Mesendoderm (in vitro differentiated cells): ENCODE data around the gene PPM1E.

Source experiments
- DNase-seq: peaks from one replicate; pipeline ENCODE4 v3.0.0; 2013
- H2AK5ac ChIP-seq: 2 replicates; pipeline ENCODE4 v1.6.1; 2013; ENCODE audit warnings: low read length, inconsistent platforms
- H2BK120ac ChIP-seq: 2 replicates; pipeline ENCODE4 v1.6.1; 2013; ENCODE audit warnings: low read depth, mild to moderate bottlenecking, low read length, moderate library complexity, mixed read lengths
- H2BK15ac ChIP-seq: replicated peaks from 2 replicates; pipeline ENCODE4 v1.6.1; 2013; ENCODE audit warnings: low read depth, mild to moderate bottlenecking, moderate library complexity
- H2BK5ac ChIP-seq: 2 replicates; pipeline ENCODE4 v1.6.1; 2013; ENCODE audit warnings: low read length, inconsistent platforms
- H3K18ac ChIP-seq: 2 replicates; pipeline ENCODE4 v1.6.1; 2013; ENCODE audit warnings: mild to moderate bottlenecking, low read length, mixed read lengths
- H3K23ac ChIP-seq: one replicate; pipeline ENCODE4 v1.6.1; 2013; ENCODE audit warnings: low read length
- H3K27ac ChIP-seq: 2 replicates; pipeline ENCODE4 v1.5.1; 2013; ENCODE audit warnings: low read depth, mild to moderate bottlenecking, inconsistent platforms, low read length, moderate library complexity
- H3K27me3 ChIP-seq: 2 replicates; pipeline ENCODE4 v1.6.1; 2013; ENCODE audit warnings: low read length, control low read depth, mild to moderate bottlenecking, inconsistent platforms; ENCODE audit not compliant: insufficient read depth, poor library complexity
- H3K36me3 ChIP-seq: 2 replicates; pipeline ENCODE4 v1.6.1; 2013; ENCODE audit warnings: low read length, inconsistent platforms; ENCODE audit not compliant: control insufficient read depth, insufficient read depth
- H3K4ac ChIP-seq: one replicate; pipeline ENCODE4 v1.6.1; 2013; ENCODE audit warnings: low read depth, mild to moderate bottlenecking, low read length, moderate library complexity
- H3K4me1 ChIP-seq: 2 replicates; pipeline ENCODE4 v1.6.1; 2013; ENCODE audit warnings: low read depth, low read length, inconsistent platforms; ENCODE audit not compliant: control insufficient read depth
- H3K4me2 ChIP-seq: 2 replicates; pipeline ENCODE4 v1.6.1; 2013; ENCODE audit warnings: low read length
- H3K4me3 ChIP-seq: 2 replicates; pipeline ENCODE4 v1.5.1; 2013; ENCODE audit warnings: mild to moderate bottlenecking, low read length
- H3K56ac ChIP-seq: one replicate; pipeline ENCODE4 v1.6.1; 2013; ENCODE audit warnings: low read length
- H3K79me1 ChIP-seq: 2 replicates; pipeline ENCODE4 v1.6.1; 2013; ENCODE audit warnings: low read length, inconsistent platforms
- H3K79me2 ChIP-seq: 2 replicates; pipeline ENCODE4 v1.6.1; 2013; ENCODE audit warnings: mild to moderate bottlenecking, low read length; ENCODE audit not compliant: control insufficient read depth, insufficient read depth
- H3K9ac ChIP-seq: 2 replicates; pipeline ENCODE4 v1.6.1; 2013; ENCODE audit warnings: low read length, inconsistent platforms
- H4K5ac ChIP-seq: one replicate; pipeline ENCODE4 v1.6.1; 2013; ENCODE audit warnings: low read length
- H4K8ac ChIP-seq: one replicate; pipeline ENCODE4 v1.6.1; 2013; ENCODE audit warnings: low read depth, mild to moderate bottlenecking, control low read depth, low read length, moderate library complexity
- WGBS: extraction: QIAGEN DNeasy Blood & Tissue Kit; methylation state at CpG from one replicate; pipeline ENCODE4 v1.1.7; 2013; ENCODE audit warnings: low lambda C conversion rate, missing lambda C conversion rate; ENCODE audit not compliant: insufficient coverage; ENCODE audit errors: extremely low coverage; 5-methylcytosine and 5-hydroxymethylcytosine counted together

The PPM1E gene

DNA sequence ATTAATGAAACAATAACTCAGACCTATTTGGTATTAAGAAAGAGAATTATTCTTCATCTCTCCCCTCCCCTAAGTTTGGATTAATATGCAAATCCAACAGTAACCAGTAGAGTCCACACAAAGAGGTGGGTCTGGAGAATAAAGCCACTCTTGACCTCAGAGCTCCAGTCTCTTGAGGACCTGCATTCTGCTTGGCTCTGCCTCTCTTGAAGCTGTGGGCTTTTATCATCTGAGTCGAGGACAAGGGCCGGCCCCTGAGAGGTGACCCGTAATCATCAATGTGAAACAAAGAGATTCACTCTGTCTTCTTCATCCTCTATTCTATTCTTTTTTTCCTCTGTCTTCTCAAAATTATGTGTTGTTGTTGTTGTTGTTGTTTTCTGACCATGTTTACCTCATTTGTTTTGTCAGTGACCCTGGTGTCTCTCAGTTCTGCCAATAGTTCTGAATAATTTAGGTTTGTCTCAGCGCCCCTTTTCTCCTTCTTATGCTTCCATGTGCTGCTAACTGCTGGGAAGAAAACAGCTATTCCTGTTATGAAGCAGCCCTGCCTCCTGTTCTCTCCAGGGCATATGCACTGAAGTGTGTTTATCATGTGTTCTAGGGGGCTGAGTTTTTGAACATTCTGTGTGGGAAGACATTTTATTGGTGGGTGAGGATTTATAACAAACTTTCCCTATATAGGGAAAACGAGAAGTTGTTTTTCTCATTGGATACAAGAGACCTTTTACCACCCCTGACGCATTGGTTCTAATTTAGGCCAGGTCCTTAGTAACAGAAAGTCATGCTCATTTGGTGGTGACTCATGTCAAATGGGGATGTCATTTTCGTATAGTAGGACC, 215.2 kb downstream of the PPM1E start:
- Histone ChIP-seq H2BK120ac (no peak overlapping the region), H3K23ac (no peak overlapping the region), H3K4me3 (no peak overlapping the region), H3K9ac (no peak overlapping the region), H4K8ac (no peak overlapping the region), H3K27me3 (no peaks in the 10 kb centered on the region), H2BK15ac (no peak overlapping the region), H3K56ac (no peak overlapping the region), H3K4ac (no peak overlapping the region), H2AK5ac (no peak overlapping the region), H3K79me2 (no peaks in the 10 kb centered on the region), H3K36me3 (no peaks in the 10 kb centered on the region), H3K4me2 (no peak overlapping the region), H3K18ac (no peak overlapping the region), H4K5ac (no peak overlapping the region), H3K79me1 (no peaks in the 10 kb centered on the region), H3K27ac (no peak overlapping the region), H3K4me1 (no peaks in the 10 kb centered on the region), H2BK5ac (no peak overlapping the region)
- no CpG with 5 or more reads among the region's 7 CpGs for WGBS
- no peak for DNase-seq

DNA sequence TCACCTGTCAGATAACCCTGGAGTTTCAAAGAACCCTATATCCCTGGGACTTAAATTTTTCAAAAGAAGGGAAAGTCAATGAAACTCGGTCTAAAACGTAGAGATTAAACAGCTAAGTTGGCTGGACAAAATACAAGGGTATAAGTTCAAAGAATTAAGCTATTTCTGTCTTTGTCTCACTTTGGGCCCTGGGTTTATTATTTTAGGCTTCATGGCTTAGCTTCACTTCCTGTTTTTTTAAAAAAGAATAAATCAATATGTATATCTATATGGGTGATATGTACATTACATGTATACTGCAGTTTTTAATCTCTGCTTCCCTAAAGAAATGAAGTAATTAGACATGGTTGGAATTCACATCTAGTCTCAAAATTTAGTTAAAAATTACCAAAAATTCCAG, 218.7 kb downstream of the PPM1E start:
- H3K27ac ChIP-seq = no peak overlapping the region
- no peak overlapping the region for H2BK5ac ChIP-seq
- no peak overlapping the region for H2BK15ac ChIP-seq
- no peaks in the 10 kb centered on the region for H3K27me3 ChIP-seq
- no peak overlapping the region for H3K4ac ChIP-seq
- no peak overlapping the region for H4K5ac ChIP-seq
- WGBS = no CpG with 5 or more reads among the region's 2 CpGs
- H3K9ac ChIP-seq = no peak overlapping the region
- no peaks in the 10 kb centered on the region for H3K79me2 ChIP-seq
- H3K36me3 ChIP-seq = no peaks in the 10 kb centered on the region
- no peaks in the 10 kb centered on the region for H3K4me1 ChIP-seq
- H3K23ac ChIP-seq = no peak overlapping the region
- no peaks in the 10 kb centered on the region for H3K79me1 ChIP-seq
- H3K18ac ChIP-seq = no peak overlapping the region
- H3K4me3 ChIP-seq = no peak overlapping the region
- no peak overlapping the region for H2AK5ac ChIP-seq
- DNase-seq = no peak
- H4K8ac ChIP-seq = no peak overlapping the region
- no peak overlapping the region for H3K4me2 ChIP-seq
- H3K56ac ChIP-seq = no peak overlapping the region
- H2BK120ac ChIP-seq = no peak overlapping the region

DNA sequence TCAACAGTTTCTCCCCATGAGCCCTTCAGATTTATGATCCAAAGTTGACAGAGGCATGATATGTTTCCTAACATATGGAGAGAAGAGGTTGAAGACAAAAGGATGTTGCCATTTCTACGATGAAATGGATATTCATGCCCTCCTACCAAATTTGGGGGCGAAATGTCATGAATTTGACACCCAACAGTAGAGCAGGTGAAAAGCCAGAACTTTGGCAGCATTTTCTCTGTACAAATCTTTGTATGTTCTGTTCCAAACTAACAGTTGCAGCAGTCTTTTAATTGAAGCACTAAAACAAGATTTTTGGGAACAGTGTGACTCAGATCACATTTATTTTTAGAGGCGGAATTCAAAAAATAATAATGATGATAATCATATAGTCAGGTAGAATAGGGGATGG, 220.9 kb downstream of the PPM1E start:
- Histone ChIP-seq H3K27me3 (no peaks in the 10 kb centered on the region), H4K5ac (no peak overlapping the region), H3K79me1 (no peaks in the 10 kb centered on the region), H3K4ac (no peak overlapping the region), H2BK120ac (no peak overlapping the region), H3K36me3 (no peaks in the 10 kb centered on the region), H3K4me3 (no peak overlapping the region), H3K27ac (no peak overlapping the region), H3K23ac (no peak overlapping the region), H3K18ac (no peak overlapping the region), H2BK15ac (no peak overlapping the region), H3K9ac (no peak overlapping the region), H3K4me1 (no peaks in the 10 kb centered on the region), H4K8ac (no peak overlapping the region), H2AK5ac (no peak overlapping the region), H3K4me2 (no peak overlapping the region), H2BK5ac (no peak overlapping the region), H3K56ac (no peak overlapping the region), H3K79me2 (no peaks in the 10 kb centered on the region)
- no CpG with 5 or more reads among the region's 3 CpGs for WGBS
- no peak for DNase-seq

GRCh38 chr17:58980706-58981481, 225.2 kb downstream of the PPM1E start:
- H2AK5ac ChIP-seq = no peak overlapping the region
- H3K4me2 ChIP-seq = no peak overlapping the region
- no peak overlapping the region for H3K4me3 ChIP-seq
- no peaks in the 10 kb centered on the region for H3K4me1 ChIP-seq
- no peak overlapping the region for H3K9ac ChIP-seq
- H2BK15ac ChIP-seq = no peak overlapping the region
- no peaks in the 10 kb centered on the region for H3K79me1 ChIP-seq
- no peak overlapping the region for H4K5ac ChIP-seq
- H3K27ac ChIP-seq = no peak overlapping the region
- no peak overlapping the region for H2BK5ac ChIP-seq
- no peak overlapping the region for H3K23ac ChIP-seq
- no peak overlapping the region for H3K4ac ChIP-seq
- H4K8ac ChIP-seq = no peak overlapping the region
- no peaks in the 10 kb centered on the region for H3K27me3 ChIP-seq
- H2BK120ac ChIP-seq = no peak overlapping the region
- WGBS = no CpG with 5 or more reads among the region's 3 CpGs
- DNase-seq = no peak
- H3K56ac ChIP-seq = no peak overlapping the region
- no peaks in the 10 kb centered on the region for H3K36me3 ChIP-seq
- H3K79me2 ChIP-seq = no peaks in the 10 kb centered on the region
- H3K18ac ChIP-seq = no peak overlapping the region

GRCh38 chr17:58982626-58983025, 227.0 kb downstream of the PPM1E start:
- H3K4me1 ChIP-seq = no peaks in the 10 kb centered on the region
- H3K4ac ChIP-seq = no peak overlapping the region
- H3K4me3 ChIP-seq = no peak overlapping the region
- no peaks in the 10 kb centered on the region for H3K79me2 ChIP-seq
- H4K8ac ChIP-seq = no peak overlapping the region
- no peak overlapping the region for H3K23ac ChIP-seq
- DNase-seq = no peak
- H3K56ac ChIP-seq = no peak overlapping the region
- H3K9ac ChIP-seq = no peak overlapping the region
- no peak overlapping the region for H4K5ac ChIP-seq
- H2BK5ac ChIP-seq = no peak overlapping the region
- H3K79me1 ChIP-seq = no peaks in the 10 kb centered on the region
- H3K4me2 ChIP-seq = no peak overlapping the region
- no peak overlapping the region for H3K27ac ChIP-seq
- H3K36me3 ChIP-seq = no peaks in the 10 kb centered on the region
- no peak overlapping the region for H2AK5ac ChIP-seq
- H2BK120ac ChIP-seq = no peak overlapping the region
- H3K27me3 ChIP-seq = no peaks in the 10 kb centered on the region
- no peak overlapping the region for H2BK15ac ChIP-seq
- no CpG with 5 or more reads among the region's 3 CpGs for WGBS
- no peak overlapping the region for H3K18ac ChIP-seq
